Neural crest cell (in vitro differentiated cells): Measurements from ENCODE around the gene HAUS2. TPM values are rescaled to one million over a fixed set of nuclear protein-coding genes. Genes with fewer than 3 reads are reported as not detected.
A peak's percentile ranks its signal among the peaks of the same experiment; 100 is the strongest.

ENCODE experiments used
- DNase-seq: peaks from one replicate; pipeline ENCODE4 v3.0.0; 2021; ENCODE audit warnings: low read depth, mixed read lengths, low spot score
- H3K27ac Mint-ChIP-seq: one replicate; pipeline ENCODE4 v1.8.0; 2021; ENCODE audit warnings: mild to moderate bottlenecking, mixed read lengths; ENCODE audit not compliant: unreplicated experiment
- H3K27me3 Mint-ChIP-seq: 2 replicates; pipeline ENCODE4 v1.8.0; 2021; ENCODE audit warnings: low read depth, mild to moderate bottlenecking, mixed read lengths
- H3K36me3 Mint-ChIP-seq: 2 replicates; pipeline ENCODE4 v1.8.0; 2021; ENCODE audit warnings: low read depth, mild to moderate bottlenecking, mixed read lengths
- H3K4me1 Mint-ChIP-seq: 2 replicates; pipeline ENCODE4 v1.8.0; 2021; ENCODE audit warnings: mixed read lengths
- H3K4me3 Mint-ChIP-seq: one replicate; pipeline ENCODE4 v1.8.0; 2021; ENCODE audit warnings: mild to moderate bottlenecking, mixed read lengths
- H3K9me3 Mint-ChIP-seq: 2 replicates; pipeline ENCODE4 v1.8.0; 2021; ENCODE audit warnings: mixed read lengths
- CTCF ChIP-seq: fragments of 200-600 bp; sonication (generic); conservative IDR thresholded peaks from 2 replicates; pipeline ENCODE4 v1.5.0; 2021; ENCODE audit warnings: antibody characterized with exemption, mild to moderate bottlenecking
- total RNA-seq: library from RNA; stranded (reverse); gene quantifications from 2 replicates; pipeline ENCODE4 v1.2.1, GENCODE V29; 2021

HAUS2 gene
- total RNA-seq, 1 donor from 2014 or later, result 34.7 TPM

- no peaks in the 10 kb centered on the region for H3K9me3 Mint-ChIP-seq
- no peaks in the 10 kb centered on the region for H3K36me3 Mint-ChIP-seq
- DNase-seq, result no peak
- TF ChIP-seq CTCF, result no peak
- peaks cover 3% of the 10 kb centered on the region for H3K27me3 Mint-ChIP-seq
- peaks cover 26% of the 10 kb centered on the region for H3K4me1 Mint-ChIP-seq
- peak overlapping the region; percentile 97 for H3K4me3 Mint-ChIP-seq
- peak overlapping the region; percentile 98 for H3K27ac Mint-ChIP-seq
These were observed 27.5 kb downstream of the HAUS2 start for GRCh38 chr15:42576040-42576594.

- DNase-seq, result no peak
- H3K4me3 Mint-ChIP-seq, result peak overlapping the region; percentile 97
- H3K9me3 Mint-ChIP-seq, result no peaks in the 10 kb centered on the region
- H3K27ac Mint-ChIP-seq, result no peak overlapping the region
- H3K36me3 Mint-ChIP-seq, result no peaks in the 10 kb centered on the region
- TF ChIP-seq CTCF, result no peak
- H3K27me3 Mint-ChIP-seq, result peaks cover 3% of the 10 kb centered on the region
- peaks cover 33% of the 10 kb centered on the region for H3K4me1 Mint-ChIP-seq
These were observed 28.1 kb downstream of the HAUS2 start for GRCh38 chr15:42576776-42577175.

- H3K36me3 Mint-ChIP-seq, result no peaks in the 10 kb centered on the region
- no peak for TF ChIP-seq CTCF
- peaks cover 34% of the 10 kb centered on the region for H3K4me1 Mint-ChIP-seq
- H3K4me3 Mint-ChIP-seq, result peak overlapping the region; percentile 38
- H3K27me3 Mint-ChIP-seq, result peaks cover 3% of the 10 kb centered on the region
- DNase-seq, result no peak
- H3K9me3 Mint-ChIP-seq, result no peaks in the 10 kb centered on the region
- H3K27ac Mint-ChIP-seq, result no peak overlapping the region
These were observed 28.9 kb downstream of the HAUS2 start for GRCh38 chr15:42577514-42578031.

- no peak for DNase-seq
- H3K4me3 Mint-ChIP-seq, result peak overlapping the region; percentile 18
- H3K27ac Mint-ChIP-seq, result no peak overlapping the region
- no peak for TF ChIP-seq CTCF
- H3K27me3 Mint-ChIP-seq, result peaks cover 3% of the 10 kb centered on the region
- no peaks in the 10 kb centered on the region for H3K9me3 Mint-ChIP-seq
- H3K36me3 Mint-ChIP-seq, result no peaks in the 10 kb centered on the region
- H3K4me1 Mint-ChIP-seq, result peaks cover 49% of the 10 kb centered on the region
These were observed 30.4 kb downstream of the HAUS2 start for GRCh38 chr15:42578984-42579537.

- H3K9me3 Mint-ChIP-seq, result no peaks in the 10 kb centered on the region
- peak overlapping the region; percentile 84 for H3K4me3 Mint-ChIP-seq
- H3K27me3 Mint-ChIP-seq, result peaks cover 3% of the 10 kb centered on the region
- H3K36me3 Mint-ChIP-seq, result no peaks in the 10 kb centered on the region
- peaks cover 50% of the 10 kb centered on the region for H3K4me1 Mint-ChIP-seq
- no peak for TF ChIP-seq CTCF
- DNase-seq, result peak; percentile 73
- peak overlapping the region; percentile 17 for H3K27ac Mint-ChIP-seq
These were observed 32.7 kb downstream of the HAUS2 start for GRCh38 chr15:42581272-42581730.
